Lung (tissue), 12 donors: Measurements from ENCODE around the gene CYP4F8. TPM values are rescaled to one million over a fixed set of nuclear protein-coding genes. Genes with fewer than 3 reads are reported as not detected.

ENCODE experiments used
- ATAC-seq: fragments of 200-7000 bp; cut with Tn5 transposase; one replicate; pipeline ENCODE4 v1.9.1; 2020; ENCODE audit warnings: moderate number of reproducible peaks; ENCODE audit not compliant: insufficient read depth, low FRiP score
- DNase-seq, 3 donors: peaks; one replicate each; pipeline ENCODE4 v3.0.0-alpha.2; 2013 to 2017
- H3K27ac ChIP-seq, 2 donors: one replicate each; pipeline ENCODE4 v1.5.1; 2013; ENCODE audit warnings: mild to moderate bottlenecking in 2 of 2, moderate library complexity in 2 of 2, control low read depth in 1 of 2, inconsistent platforms in 1 of 2, low read depth in 1 of 2, low read length in 1 of 2
- H3K27me3 ChIP-seq, 3 donors: one replicate each; pipeline ENCODE4 v1.5.1; 2013; ENCODE audit warnings: low read length in 2 of 3; ENCODE audit not compliant: control insufficient read depth in 3 of 3, insufficient read depth in 3 of 3
- H3K36me3 ChIP-seq, 4 donors: one replicate each; pipeline ENCODE4 v1.5.1; 2013; ENCODE audit warnings: low read length in 4 of 4, mild to moderate bottlenecking in 1 of 4, moderate library complexity in 1 of 4; ENCODE audit not compliant: control insufficient read depth in 4 of 4, insufficient read depth in 4 of 4
- H3K4me1 ChIP-seq, 5 donors: one replicate each; pipeline ENCODE4 v1.5.1; 2013; ENCODE audit warnings: low read length in 5 of 5, mild to moderate bottlenecking in 2 of 5, moderate library complexity in 1 of 5; ENCODE audit not compliant: control insufficient read depth in 5 of 5, insufficient read depth in 5 of 5
- H3K4me3 ChIP-seq: one replicate; pipeline ENCODE4 v1.5.1; 2013; ENCODE audit warnings: mild to moderate bottlenecking, control low read depth, moderate library complexity
- H3K9ac ChIP-seq, 2 donors: one replicate each; pipeline ENCODE4 v1.5.1; 2013; ENCODE audit warnings: low read length in 2 of 2, control low read depth in 1 of 2; ENCODE audit not compliant: insufficient read depth in 1 of 2
- H3K9me3 ChIP-seq, 4 donors: one replicate each; pipeline ENCODE4 v1.5.1; 2013; ENCODE audit warnings: low read length in 3 of 4, mild to moderate bottlenecking in 1 of 4, moderate library complexity in 1 of 4; ENCODE audit not compliant: control insufficient read depth in 4 of 4, insufficient read depth in 3 of 4
- WGBS, 2 donors: extraction: QIAGEN DNeasy Blood & Tissue Kit; methylation state at CpG; one replicate each; pipeline ENCODE4 v1.1.7; 2013; 5-methylcytosine and 5-hydroxymethylcytosine counted together
- polyA plus RNA-seq, 2 donors: library from polyadenylated mRNA; stranded (reverse); fragments of 200-250 nt; gene quantifications; one replicate each; pipeline ENCODE4 v1.2.1, GENCODE V29; 2013
- total RNA-seq, 2 donors: library from RNA; depleted of rRNA in 1 of 2; stranded (reverse); fragments of >200 nt in 1 of 2; gene quantifications; one replicate each; pipeline ENCODE4 v1.2.1, GENCODE V29; 2014 to 2021
- TF ChIP-seq, protein P1 (sequence below): IDR thresholded peaks from 2 replicates; pipeline ENCODE4 v1.5.1; 2012; ENCODE audit warnings: mild to moderate bottlenecking; ENCODE audit errors: control extremely low read depth, extremely low read depth
- donor health status: control.
- donor health status: control.
- donor health status: Bipolar disorder and iron deficiency.
- donor health status: healthy.
- donor health status: DM: yes; HTN: yes; CAD: no.

The CYP4F8 gene
- total and polyA plus RNA-seq, 4 donors: not detected

DNA sequence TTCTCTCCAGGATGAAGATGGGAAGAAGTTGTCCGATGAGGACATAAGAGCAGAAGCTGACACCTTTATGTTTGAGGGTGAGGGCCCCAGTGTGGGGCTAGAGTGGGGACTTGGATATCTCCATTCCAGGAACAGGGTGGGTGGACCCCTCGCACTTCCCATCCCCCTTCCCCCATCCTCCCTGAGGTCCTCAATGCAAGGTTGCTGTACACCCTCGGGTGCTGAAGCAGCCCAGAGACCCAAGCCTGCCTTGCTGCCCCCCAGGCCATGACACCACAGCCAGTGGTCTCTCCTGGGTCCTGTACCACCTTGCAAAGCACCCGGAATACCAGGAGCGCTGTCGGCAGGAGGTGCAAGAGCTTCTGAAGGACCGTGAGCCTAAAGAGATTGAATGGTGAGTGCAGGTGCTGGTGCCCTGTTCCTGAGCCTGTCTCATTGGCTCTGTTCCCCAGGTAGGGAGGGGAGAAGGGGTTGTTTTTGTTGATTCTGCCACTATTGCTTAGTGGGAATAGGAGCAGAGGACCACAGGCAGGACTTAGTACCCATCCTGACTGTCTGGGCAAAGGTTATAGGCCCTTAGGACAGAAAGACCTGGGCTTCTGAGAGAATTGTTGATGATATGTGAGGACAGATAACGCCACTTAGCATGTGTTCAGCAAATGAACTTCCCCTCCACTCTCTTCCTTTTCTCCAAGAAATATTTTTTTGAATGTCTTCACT lies 37.7 kb downstream of the CYP4F8 start:
- no peak overlapping the region for H3K27ac ChIP-seq
- H3K4me1 ChIP-seq: no peaks in the 10 kb centered on the region
- no peak overlapping the region for H3K9ac ChIP-seq
- TF ChIP-seq, protein P1, sequence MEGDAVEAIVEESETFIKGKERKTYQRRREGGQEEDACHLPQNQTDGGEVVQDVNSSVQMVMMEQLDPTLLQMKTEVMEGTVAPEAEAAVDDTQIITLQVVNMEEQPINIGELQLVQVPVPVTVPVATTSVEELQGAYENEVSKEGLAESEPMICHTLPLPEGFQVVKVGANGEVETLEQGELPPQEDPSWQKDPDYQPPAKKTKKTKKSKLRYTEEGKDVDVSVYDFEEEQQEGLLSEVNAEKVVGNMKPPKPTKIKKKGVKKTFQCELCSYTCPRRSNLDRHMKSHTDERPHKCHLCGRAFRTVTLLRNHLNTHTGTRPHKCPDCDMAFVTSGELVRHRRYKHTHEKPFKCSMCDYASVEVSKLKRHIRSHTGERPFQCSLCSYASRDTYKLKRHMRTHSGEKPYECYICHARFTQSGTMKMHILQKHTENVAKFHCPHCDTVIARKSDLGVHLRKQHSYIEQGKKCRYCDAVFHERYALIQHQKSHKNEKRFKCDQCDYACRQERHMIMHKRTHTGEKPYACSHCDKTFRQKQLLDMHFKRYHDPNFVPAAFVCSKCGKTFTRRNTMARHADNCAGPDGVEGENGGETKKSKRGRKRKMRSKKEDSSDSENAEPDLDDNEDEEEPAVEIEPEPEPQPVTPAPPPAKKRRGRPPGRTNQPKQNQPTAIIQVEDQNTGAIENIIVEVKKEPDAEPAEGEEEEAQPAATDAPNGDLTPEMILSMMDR: no peak
- ATAC-seq: no peak
- no peaks in the 10 kb centered on the region for H3K9me3 ChIP-seq
- no peaks in the 10 kb centered on the region for H3K27me3 ChIP-seq
- DNase-seq: no peak
- H3K36me3 ChIP-seq: no peaks in the 10 kb centered on the region
- no peak overlapping the region for H3K4me3 ChIP-seq
- WGBS, 2 donors: 64 to 82% methylated on average over 8 of the region's 8 CpGs

DNA sequence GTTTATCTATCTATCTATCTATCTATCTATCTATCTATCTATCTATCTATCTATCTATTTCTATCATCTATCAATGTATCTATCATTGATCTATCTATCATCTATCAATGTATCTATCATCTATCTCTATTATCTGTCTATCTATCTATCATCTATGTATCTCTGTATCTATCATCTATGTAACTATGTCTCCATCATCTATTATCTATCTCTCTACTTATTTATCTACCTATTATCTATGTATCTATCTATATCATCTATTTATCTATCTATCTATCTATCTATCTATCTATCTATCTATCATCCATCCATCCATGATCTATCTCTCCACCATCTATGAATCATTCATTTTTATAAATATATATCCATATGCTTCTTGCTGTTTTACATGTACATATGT lies 41.4 kb downstream of the CYP4F8 start:
- no peak overlapping the region for H3K9ac ChIP-seq
- no peak for ATAC-seq
- no peaks in the 10 kb centered on the region for H3K36me3 ChIP-seq
- H3K27ac ChIP-seq: no peak overlapping the region
- peaks cover 0 to 2% (median 0%) of the 10 kb centered on the region in 4 donors for H3K9me3 ChIP-seq
- no peaks in the 10 kb centered on the region for H3K27me3 ChIP-seq
- DNase-seq: no peak
- no peaks in the 10 kb centered on the region for H3K4me1 ChIP-seq
- H3K4me3 ChIP-seq: no peak overlapping the region
- TF ChIP-seq, protein P1: no peak

DNA sequence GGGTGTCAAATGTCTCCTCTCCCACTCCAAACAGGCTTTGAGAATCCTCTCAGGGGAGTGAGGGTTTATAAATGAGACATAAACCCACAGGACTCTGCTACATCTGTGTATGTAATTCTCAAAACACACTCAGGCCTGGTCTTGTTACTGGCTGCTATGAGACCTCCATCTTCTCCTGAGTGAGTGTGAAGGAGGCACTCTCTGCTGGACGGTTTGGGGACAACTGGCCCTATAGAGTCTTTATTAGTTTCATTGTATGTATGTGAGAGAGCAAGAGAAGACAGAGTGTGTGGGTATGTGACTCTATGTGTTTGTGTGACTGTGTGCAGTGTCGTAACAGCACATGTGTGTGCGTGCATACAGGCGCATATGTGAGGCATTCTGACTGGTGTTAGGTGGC lies 48.2 kb downstream of the CYP4F8 start:
- DNase-seq (no peak), ATAC-seq (no peak)
- WGBS, 2 donors: 79 to 82% methylated on average over 4 of the region's 4 CpGs
- no peaks in the 10 kb centered on the region for H3K27me3 ChIP-seq
- no peak overlapping the region for H3K4me3 ChIP-seq
- no peak overlapping the region for H3K9ac ChIP-seq
- TF ChIP-seq, protein P1: no peak
- H3K4me1 ChIP-seq: no peaks in the 10 kb centered on the region
- peaks cover 0 to 10% (median 0%) of the 10 kb centered on the region in 4 donors for H3K9me3 ChIP-seq
- no peak overlapping the region for H3K27ac ChIP-seq
- H3K36me3 ChIP-seq: no peaks in the 10 kb centered on the region

- TF ChIP-seq, protein P1: no peak
- DNase-seq (no peak), ATAC-seq (no peak)
- WGBS, 2 donors: 38% methylated on average over 1 of the region's 1 CpG
- H3K27me3 ChIP-seq: no peaks in the 10 kb centered on the region
- H3K4me3 ChIP-seq: no peak overlapping the region
- peaks cover 0 to 5% (median 0%) of the 10 kb centered on the region in 5 donors for H3K4me1 ChIP-seq
- H3K36me3 ChIP-seq: no peaks in the 10 kb centered on the region
- H3K9me3 ChIP-seq: peaks cover 0 to 8% (median 0%) of the 10 kb centered on the region in 4 donors
- no peak overlapping the region for H3K27ac ChIP-seq
- H3K9ac ChIP-seq: no peak overlapping the region
These were observed 51.2 kb downstream of the CYP4F8 start for GRCh38 chr19:15666186-15666585.
